Endothelial cell of umbilical vein (primary cell): ENCODE results near the gene DAO. TPM values are rescaled to one million over a fixed set of nuclear protein-coding genes. Genes with fewer than 3 reads are reported as not detected.
A peak's percentile ranks its signal among the peaks of the same experiment; 100 is the strongest.

Experiments used
- BruUV-seq: library from RNA; stranded (reverse); fragments of 400-500 nt; replicated peaks from 2 replicates; lab custom pipeline; 2021; lab: Mats Ljungman, UMichigan
- CTCF ChIA-PET: fragments of 300-600, 350-600 bp; sonication (Branson Sonifier 250); formaldehyde crosslinking; loops from one replicate; lab custom pipeline; 2021; ENCODE audit warnings: antibody characterized with exemption, inconsistent platforms; lab: Charles Lee
- POLR2A ChIA-PET: fragments of 300-600, 350-600 bp; sonication (Branson Sonifier 250); formaldehyde crosslinking; loops from one replicate; lab custom pipeline; 2021; ENCODE audit warnings: antibody characterized with exemption, inconsistent platforms; lab: Charles Lee
- DNase-seq: peaks from one replicate; pipeline ENCODE4 v3.0.0-alpha.2; 2011; ENCODE audit warnings: low read depth, low spot score
- FAIRE-seq: peaks from 2 replicates; lab custom pipeline; 2011; peaks lifted over from hg19 to GRCh38; lab: Jason Lieb, UNC
- H2AFZ ChIP-seq: 2 replicates; pipeline ENCODE4 v1.6.0; 2012; ENCODE audit warnings: low read depth, low read length, control low read depth, inconsistent platforms
- H3K27ac ChIP-seq: 2 replicates; pipeline ENCODE4 v1.5.1; 2011; ENCODE audit warnings: low read depth, mild to moderate bottlenecking, control low read depth, low read length, moderate library complexity; ENCODE audit not compliant: insufficient read depth
- H3K27me3 ChIP-seq, 2 experiments: 2 replicates each; pipeline versions ENCODE4 v1.6.0 to v1.6.1; 2011; ENCODE audit warnings: low read length in 2 of 2, mixed read lengths in 1 of 2; ENCODE audit not compliant: control insufficient read depth in 2 of 2, insufficient read depth in 2 of 2
- H3K36me3 ChIP-seq, 2 experiments: 2 replicates in 1 of 2; 3 replicates in 1 of 2; pipeline ENCODE4 v1.5.1; 2011; ENCODE audit warnings: low read length in 2 of 2, mild to moderate bottlenecking in 1 of 2, moderate library complexity in 1 of 2; ENCODE audit not compliant: control insufficient read depth in 2 of 2, insufficient read depth in 2 of 2; ENCODE audit errors: extremely low read depth in 1 of 2
- H3K4me1 ChIP-seq: 3 replicates; pipeline ENCODE4 v1.5.1; 2011; ENCODE audit warnings: mild to moderate bottlenecking, low read length; ENCODE audit not compliant: control insufficient read depth, insufficient read depth; ENCODE audit errors: extremely low read depth
- H3K4me2 ChIP-seq: 2 replicates; pipeline ENCODE4 v1.6.1; 2011; ENCODE audit warnings: low read length, control low read depth, mixed read lengths; ENCODE audit not compliant: insufficient read depth
- H3K4me3 ChIP-seq, 3 experiments: fragments of 200-600 bp in 1 of 3; sonication (generic), shearing (Covaris generic) in 1 of 3; replicated peaks in 1 of 3; 2 replicates each; pipeline ENCODE4 v1.5.1; 2011 to 2016; ENCODE audit warnings: control low read depth in 3 of 3, low read length in 3 of 3, mild to moderate bottlenecking in 2 of 3, inconsistent platforms in 1 of 3, low read depth in 1 of 3, moderate library complexity in 1 of 3; ENCODE audit not compliant: insufficient read depth in 1 of 3
- H3K79me2 ChIP-seq: 2 replicates; pipeline ENCODE4 v1.6.0; 2012; ENCODE audit warnings: low read length, inconsistent platforms; ENCODE audit not compliant: control insufficient read depth, insufficient read depth
- H3K9ac ChIP-seq: replicated peaks from 2 replicates; pipeline ENCODE3; 2011; ENCODE audit warnings: low read length, control low read depth; ENCODE audit not compliant: insufficient read depth; ENCODE audit errors: extremely low read depth
- H3K9me1 ChIP-seq: replicated peaks from 3 replicates; pipeline ENCODE4 v1.6.0; 2011; ENCODE audit warnings: mild to moderate bottlenecking, low read length; ENCODE audit not compliant: control insufficient read depth, insufficient read depth; ENCODE audit errors: extremely low read depth
- H3K9me3 ChIP-seq: replicated peaks from 2 replicates; pipeline ENCODE4 v1.5.1; 2012; ENCODE audit warnings: low read length, inconsistent platforms; ENCODE audit not compliant: control insufficient read depth, insufficient read depth
- H4K20me1 ChIP-seq: replicated peaks from 2 replicates; pipeline ENCODE3; 2011; ENCODE audit warnings: mild to moderate bottlenecking, low read length; ENCODE audit not compliant: control insufficient read depth, insufficient read depth; ENCODE audit errors: extremely low read depth
- CTCF ChIP-seq, 2 donors: IDR thresholded peaks; 1 replicate in 1 of 2; 2 replicates in 1 of 2; pipeline ENCODE4 v1.5.1; 2011; ENCODE audit warnings: low read length in 2 of 2, mild to moderate bottlenecking in 2 of 2, moderate library complexity in 2 of 2, control low read depth in 1 of 2, inconsistent platforms in 1 of 2, low read depth in 1 of 2; ENCODE audit not compliant: insufficient read depth in 1 of 2; ENCODE audit errors: extremely low read depth in 1 of 2
- EZH2 ChIP-seq: IDR thresholded peaks from 2 replicates; pipeline ENCODE4 v1.6.1; 2012; ENCODE audit warnings: borderline replicate concordance, low read depth, mild to moderate bottlenecking, moderate library complexity, low read length, inconsistent platforms; ENCODE audit not compliant: severe bottlenecking
- FOS ChIP-seq: IDR thresholded peaks from 2 replicates; pipeline ENCODE4 v1.6.1; 2011; ENCODE audit warnings: mild to moderate bottlenecking, low read length, moderate library complexity, borderline replicate concordance; ENCODE audit not compliant: insufficient read depth
- GATA2 ChIP-seq: IDR thresholded peaks from 2 replicates; pipeline ENCODE4 v1.7.0; 2011; ENCODE audit warnings: low read depth, mild to moderate bottlenecking, moderate library complexity, mixed read lengths, low read length; ENCODE audit not compliant: insufficient read length, insufficient read depth
- JUN ChIP-seq: IDR thresholded peaks from 2 replicates; pipeline ENCODE4 v1.6.1; 2011; ENCODE audit warnings: borderline replicate concordance, low read depth; ENCODE audit not compliant: insufficient read length, insufficient read depth
- MAX ChIP-seq: IDR thresholded peaks from 2 replicates; pipeline ENCODE4 v1.6.1; 2011; ENCODE audit not compliant: insufficient read depth, insufficient read length
- MYC ChIP-seq: IDR thresholded peaks from one replicate; pipeline ENCODE4 v1.6.1; 2011; ENCODE audit warnings: mild to moderate bottlenecking, low read depth, low read length
- POLR2A ChIP-seq: IDR thresholded peaks from 2 replicates; pipeline ENCODE4 v1.6.1; 2012; ENCODE audit warnings: low read depth, mild to moderate bottlenecking, control low read depth, low read length
- POLR2AphosphoS5 ChIP-seq: IDR thresholded peaks from 2 replicates; pipeline ENCODE4 v1.6.1; 2012; ENCODE audit warnings: low read depth, mild to moderate bottlenecking, control low read depth, low read length, moderate library complexity; ENCODE audit not compliant: insufficient read depth
- dilution Hi-C: fragments of 300-500 bp; cut with MboI; formaldehyde crosslinking; loops from one replicate; pipeline ENCODE4 v1.15.0; 2019; ENCODE audit warnings: low sequenced_read_pairs; ENCODE audit not compliant: extremely low pct_ligation_motif_present
- intact Hi-C: fragments of 100-400 bp; cut with micrococcal nuclease; formaldehyde crosslinking; loops from one replicate; pipeline ENCODE4 v1.10.0; 2022
- polyA plus RNA-seq, 4 experiments: library from polyadenylated mRNA; depleted of rRNA in 3 of 4; stranded (reverse) in 3 of 4; unstranded in 1 of 4; fragments of >200 nt; gene quantifications; 2 replicates each; pipeline versions ENCODE4 v1.2.1 to v1.2.3, GENCODE V29; 2011 to 2012; ENCODE audit warnings: missing spikeins in 1 of 4
- total RNA-seq: library from RNA; stranded (reverse); gene quantifications from 2 replicates; pipeline ENCODE4 v1.2.3, GENCODE V29; 2021

Gene DAO
- total and polyA plus RNA-seq, 2 donors (not counting 3 experiments of a cell fraction or from before 2014, with no cell fraction given) = not detected

- Histone ChIP-seq H3K4me1 (peaks cover 69% of the 10 kb centered on the region), H3K9ac (peak overlapping the region; percentile 97), H4K20me1 (no peaks in the 10 kb centered on the region), H2AFZ (no peak overlapping the region), H3K4me2 (peak overlapping the region; percentile 37), H3K4me3 (no peak overlapping the region), H3K9me1 (no peaks in the 10 kb centered on the region), H3K9me3 (no peaks in the 10 kb centered on the region), H3K27ac (peak overlapping the region; percentile 97), H3K36me3 (peaks cover 11 to 22% of the 10 kb centered on the region in 2 experiments), H3K27me3 (no peaks in the 10 kb centered on the region), H3K79me2 (peaks cover 62% of the 10 kb centered on the region)
- dilution Hi-C loops (loop anchor here (25.0 kb wide), 1 partner anchor 171 kb away; no protein-coding TSS in a partner anchor), intact Hi-C loops (loop anchor here (1.0 kb wide), 1 partner anchor 21 kb away; no protein-coding TSS in a partner anchor)
- peak; percentile 81 for FAIRE-seq
- peak; percentile 72 for DNase-seq
- CTCF ChIA-PET = interaction anchor here (0.7 to 2.7 kb wide), 8 partner anchors 17 to 168 kb away, joined by 3 to 18 read pairs (median 6); no protein-coding TSS in a partner anchor
- BruUV-seq = no TSS peak
- no peak for TF ChIP-seq POLR2A
- TF ChIP-seq POLR2AphosphoS5 = peak; percentile 13
- TF ChIP-seq JUN = peak; percentile 35
- POLR2A ChIA-PET = interaction anchor here (0.6 to 3.6 kb wide), 5 partner anchors 17 to 148 kb away, joined by 4 to 24 read pairs (median 6); no protein-coding TSS in a partner anchor
Measured at GRCh38 chr12:108832730-108833354, 47.0 kb upstream of the DAO start.

GRCh38 chr12:108833355-108833733 lies 46.5 kb upstream of the DAO start:
- CTCF ChIA-PET = interaction anchor here (0.7 to 2.7 kb wide), 7 partner anchors 17 to 168 kb away, joined by 3 to 18 read pairs (median 7); no protein-coding TSS in a partner anchor
- Histone ChIP-seq H3K4me1 (peaks cover 67% of the 10 kb centered on the region), H3K4me3 (no peak overlapping the region), H3K9ac (peak overlapping the region; percentile 97), H3K9me1 (no peaks in the 10 kb centered on the region), H4K20me1 (no peaks in the 10 kb centered on the region), H3K4me2 (peak overlapping the region; percentile 37), H3K79me2 (peaks cover 60% of the 10 kb centered on the region), H2AFZ (no peak overlapping the region), H3K36me3 (peaks cover 11 to 22% of the 10 kb centered on the region in 2 experiments), H3K9me3 (no peaks in the 10 kb centered on the region), H3K27me3 (no peaks in the 10 kb centered on the region), H3K27ac (peak overlapping the region; percentile 97)
- no TSS peak for BruUV-seq
- dilution Hi-C loops = loop anchor here (25.0 kb wide), 1 partner anchor 171 kb away; no protein-coding TSS in a partner anchor
- DNase-seq = peak; percentile 81
- intact Hi-C loops = loop anchor here (1.0 kb wide), 1 partner anchor 21 kb away; no protein-coding TSS in a partner anchor
- POLR2A ChIA-PET = interaction anchor here (1.3 to 3.6 kb wide), 3 partner anchors 16 to 29 kb away, joined by 4 to 24 read pairs (median 16); no protein-coding TSS in a partner anchor
- FAIRE-seq = peak; percentile 49
- no peak for TF ChIP-seq GATA2
- TF ChIP-seq EZH2 = no peak
- no peak for TF ChIP-seq FOS
- TF ChIP-seq JUN = peak; percentile 52
- TF ChIP-seq POLR2A = no peak
- no peak for TF ChIP-seq MYC
- no peak for TF ChIP-seq MAX
- TF ChIP-seq CTCF (IDR thresholded peaks at IDR 0.05; ENCODE audit: extremely low read depth in 1 of 2, insufficient read depth in 1 of 2, low read depth in 1 of 2, low read length in 2 of 2) = no peak
- peak; percentile 45 for TF ChIP-seq POLR2AphosphoS5
